Germinal center (tissue), 1 donor: Measurements from ENCODE around the gene PNMA8A.
A peak's percentile ranks its signal among the peaks of the same experiment; 100 is the strongest.

Source experiments
- DNase-seq: peaks from one replicate; pipeline ENCODE4 v3.0.0; 2012; ENCODE audit warnings: mixed read lengths, low spot score

The PNMA8A gene

DNA sequence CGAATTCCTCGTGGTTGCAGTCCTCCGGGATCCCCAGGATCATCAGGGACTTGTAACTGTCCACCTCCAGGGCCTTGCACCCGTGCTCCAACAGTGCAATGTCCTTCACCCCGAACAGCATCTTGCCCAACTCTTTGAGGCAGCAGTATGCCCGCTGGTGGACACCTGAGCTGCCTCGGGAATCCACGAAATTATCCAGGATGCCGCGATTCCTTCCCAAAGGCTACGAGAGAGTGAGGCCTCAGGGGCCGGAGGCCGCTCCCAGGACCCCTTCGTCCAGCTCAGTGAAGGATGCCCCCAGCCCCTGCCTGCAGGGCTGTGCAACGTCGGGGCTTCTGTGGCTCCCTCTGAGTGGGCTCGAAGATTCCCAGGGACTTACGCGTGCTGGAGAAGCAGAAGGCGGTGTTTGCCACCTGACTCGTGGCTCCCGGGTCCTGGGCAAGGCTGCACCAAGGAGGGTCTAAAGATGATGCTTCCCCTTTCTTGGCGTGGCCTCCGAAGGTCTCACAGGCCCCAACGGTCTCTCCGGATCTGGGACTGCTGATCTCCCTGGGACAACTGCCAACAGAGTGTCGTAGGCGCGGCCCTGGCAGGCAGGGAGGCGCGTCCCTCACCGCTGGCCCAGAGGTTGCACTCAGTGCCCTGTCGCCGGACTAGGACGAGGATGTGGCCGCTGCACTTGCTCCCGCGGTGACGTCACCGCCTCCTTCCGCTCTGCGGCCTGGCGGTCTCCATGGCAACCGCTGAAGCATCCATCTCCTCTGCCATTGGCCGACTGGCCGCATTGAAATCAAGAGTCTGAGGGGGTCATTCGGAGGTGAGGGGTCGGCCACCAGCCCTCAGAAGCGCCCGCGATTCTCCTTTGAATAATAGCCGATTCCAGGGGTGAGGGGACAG, 42.9 kb downstream of the PNMA8A start, which contains the start of gene PNMA8C:
Gene PNMA8C, minus strand, starts transcription at position 698 of the 897 bp plus-strand sequence. Its CDS starts 577 bp downstream, at position 121.
- DNase-seq: peak; percentile 22

DNA sequence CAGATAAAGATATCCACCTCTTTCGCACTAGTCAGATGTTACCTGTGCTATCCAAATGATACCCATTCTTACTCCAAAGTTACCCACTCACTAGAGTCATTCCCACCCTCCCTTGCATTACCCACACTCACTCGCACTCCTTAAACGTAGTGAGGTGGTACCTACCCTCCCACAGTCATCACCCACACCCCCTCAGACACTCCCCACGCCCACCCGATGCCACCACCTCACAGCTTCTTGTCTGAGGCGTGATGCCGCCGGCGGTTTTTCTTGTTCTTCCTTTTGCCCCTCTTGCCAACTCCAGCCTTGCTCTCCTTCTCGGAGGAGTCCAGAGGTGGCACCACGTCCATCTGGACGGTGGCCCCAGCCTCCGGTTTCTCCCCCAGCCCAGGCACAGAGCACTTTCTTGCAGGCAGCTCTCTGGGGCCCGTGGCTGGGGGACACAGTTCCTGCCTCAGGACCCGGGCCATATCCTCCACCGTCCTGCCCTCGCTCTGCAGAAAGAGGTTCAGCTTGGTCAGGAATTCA, 43.8 kb downstream of the PNMA8A start:
- no peak for DNase-seq

DNA sequence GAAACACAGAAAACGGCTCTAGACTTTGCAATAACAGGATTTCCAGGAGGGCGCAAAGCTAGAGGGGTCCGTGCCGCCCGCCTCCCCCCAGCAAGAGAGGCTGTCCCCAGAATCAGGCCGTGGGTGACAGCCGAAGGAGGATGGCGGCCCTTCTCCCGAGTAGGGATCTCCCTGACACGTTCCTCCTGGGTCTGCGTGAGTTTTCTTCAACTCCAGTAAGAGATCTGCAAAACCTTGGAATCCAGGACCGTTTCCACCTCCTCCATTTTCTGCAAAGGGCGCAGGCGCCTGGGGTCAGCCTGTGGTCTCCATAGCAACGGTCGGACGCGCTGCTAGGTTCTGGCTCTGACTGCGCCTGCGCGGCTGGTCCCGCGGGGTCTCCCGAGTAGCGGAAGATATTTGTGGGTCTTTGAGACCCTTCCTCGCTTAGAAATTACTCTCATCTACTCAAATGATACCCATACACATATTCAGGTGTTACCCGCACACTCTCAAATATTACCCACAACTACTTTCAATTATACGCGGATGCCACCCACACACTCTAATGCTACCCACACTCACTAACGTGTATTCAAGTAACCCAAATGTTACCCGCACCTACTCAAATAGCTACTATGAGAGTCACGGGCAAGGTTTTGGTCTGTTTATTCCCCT, 44.7 kb downstream of the PNMA8A start:
- peak; percentile 63 for DNase-seq

DNA sequence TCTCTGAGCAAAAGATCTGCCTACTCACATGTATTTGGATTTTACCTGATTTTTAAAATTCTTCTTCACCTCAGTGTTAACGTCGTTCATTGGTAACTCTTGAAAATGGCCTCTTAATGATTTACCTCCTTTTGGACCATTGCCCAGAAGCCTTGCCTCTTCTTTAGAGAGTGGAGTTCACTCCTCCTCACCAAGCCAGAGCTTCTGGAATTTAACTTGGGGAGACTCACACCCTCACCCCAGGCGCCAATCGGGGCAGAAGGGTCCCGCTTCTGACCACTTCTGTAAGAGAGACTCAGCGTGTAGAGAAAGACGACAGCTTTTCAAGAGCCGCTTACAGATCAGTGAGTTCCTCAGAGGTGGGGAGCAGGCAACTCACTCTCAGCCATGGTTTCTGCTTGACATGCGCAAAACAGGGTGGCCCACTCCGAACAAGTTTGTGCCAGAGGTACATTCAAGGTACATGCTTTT, 45.3 kb downstream of the PNMA8A start:
- no peak for DNase-seq

DNA sequence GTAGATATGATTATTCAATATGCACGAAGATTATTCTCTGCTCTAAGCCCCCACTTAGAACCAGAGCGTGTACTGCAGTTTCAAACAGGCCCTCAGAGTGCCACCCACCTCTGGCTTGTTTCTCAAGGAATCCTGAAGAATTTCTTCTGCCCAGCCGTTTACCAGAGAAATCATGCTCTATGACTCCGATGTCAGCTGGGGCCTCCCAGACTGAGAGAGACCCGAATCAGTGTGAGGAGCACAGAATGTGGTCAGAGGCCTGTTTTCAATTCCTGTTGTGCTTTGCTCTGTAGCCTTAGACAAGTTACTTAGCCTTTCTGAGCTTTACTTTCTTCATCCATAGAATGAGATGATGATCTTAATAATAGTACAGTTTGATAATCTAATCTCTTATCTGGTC, 48.2 kb downstream of the PNMA8A start:
- DNase-seq: no peak

DNA sequence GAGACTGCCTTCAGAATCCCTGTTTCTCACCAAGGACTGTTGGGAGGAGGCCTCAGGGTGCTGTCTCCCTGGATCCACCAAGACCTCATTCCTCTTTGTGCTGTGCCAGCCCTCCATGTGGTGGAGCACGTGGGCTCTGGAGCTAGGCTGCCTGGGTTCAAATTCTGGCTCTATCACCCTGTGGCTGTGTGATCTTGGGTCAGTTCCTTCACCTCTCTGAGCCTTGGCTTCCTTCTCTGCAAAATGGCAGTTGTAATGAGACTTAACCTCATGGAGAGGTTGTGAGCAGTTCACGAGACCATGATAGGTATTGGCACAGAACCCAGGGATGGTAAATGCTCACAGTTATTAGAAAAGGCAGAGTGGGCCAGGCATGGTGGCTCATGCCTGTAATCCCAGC, 49.0 kb downstream of the PNMA8A start:
- no peak for DNase-seq

DNA sequence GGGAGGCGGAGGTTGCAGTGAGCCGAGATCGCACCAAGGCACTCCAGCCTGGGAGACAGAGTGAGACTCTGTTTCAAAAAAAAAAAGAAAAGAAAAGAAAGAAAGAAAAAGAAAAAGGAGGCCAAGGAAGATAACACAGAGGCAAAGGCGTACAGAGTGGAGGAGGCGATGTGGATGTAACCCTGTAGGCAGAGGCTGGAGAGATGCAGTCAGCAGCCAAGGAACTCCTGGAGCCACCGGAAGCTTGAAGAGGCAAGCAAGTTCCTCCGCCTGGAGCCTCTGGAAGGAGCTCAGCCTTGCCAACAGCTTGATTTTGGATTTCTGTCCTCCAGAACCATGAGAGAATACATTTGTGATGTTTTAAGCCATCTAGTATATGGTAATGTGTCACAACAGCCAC, 51.3 kb downstream of the PNMA8A start:
- no peak for DNase-seq
